NCI-H1436 treated with DMSO at 0.1 percent for 48 hours (cell line): ENCODE results near the gene TNNT3.
"Not testable (repeated sequence)": the region's sequence is repeated elsewhere in the genome, so short reads cannot be mapped to it uniquely, and the experiment has no call there.

ENCODE experiments used
- DNase-seq: peaks from one replicate; lab custom pipeline; 2025; lab: John Stamatoyannopoulos, UW

Gene TNNT3

GRCh38 chr11:1919391-1920127 lies at the start of gene TNNT3:
Gene TNNT3 (plus strand): TSS chr11:1919703. CDS start chr11:1922875, 3,172 bp downstream.
- DNase-seq, result no peak

GRCh38 chr11:1870326-1870696 lies 49.2 kb upstream of the TNNT3 start:
- no peak for DNase-seq

- DNase-seq, result no peak
Measured at GRCh38 chr11:1870721-1871466, 48.6 kb upstream of the TNNT3 start.

DNA sequence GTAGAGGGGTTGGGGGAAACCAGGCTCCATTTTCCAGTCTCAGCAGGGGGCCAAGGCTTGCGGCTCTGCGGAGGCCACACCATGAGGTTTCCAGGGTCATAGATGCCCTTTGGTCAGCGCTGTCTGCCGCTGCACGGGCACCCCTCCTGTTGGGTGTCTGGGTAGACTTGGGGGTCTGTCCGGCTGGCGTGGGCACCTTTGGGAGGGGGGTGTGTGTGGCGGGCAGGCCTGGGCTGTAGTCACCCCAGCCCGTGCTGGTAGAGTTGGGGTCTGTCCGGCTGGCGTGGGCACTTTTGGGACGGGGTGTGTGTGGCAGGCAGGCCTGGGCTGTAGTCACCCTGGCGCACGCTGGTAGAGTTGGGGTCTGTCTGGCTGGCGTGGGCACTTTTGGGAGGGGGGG lies 48.0 kb upstream of the TNNT3 start:
- DNase-seq, result no peak

GRCh38 chr11:1872267-1872985 lies 47.1 kb upstream of the TNNT3 start:
- DNase-seq, result no peak

- no peak for DNase-seq
Measured at GRCh38 chr11:1873048-1873812, 46.3 kb upstream of the TNNT3 start.

- not testable (repeated sequence) for DNase-seq
Measured at GRCh38 chr11:1873813-1874150, 45.7 kb upstream of the TNNT3 start.

DNA sequence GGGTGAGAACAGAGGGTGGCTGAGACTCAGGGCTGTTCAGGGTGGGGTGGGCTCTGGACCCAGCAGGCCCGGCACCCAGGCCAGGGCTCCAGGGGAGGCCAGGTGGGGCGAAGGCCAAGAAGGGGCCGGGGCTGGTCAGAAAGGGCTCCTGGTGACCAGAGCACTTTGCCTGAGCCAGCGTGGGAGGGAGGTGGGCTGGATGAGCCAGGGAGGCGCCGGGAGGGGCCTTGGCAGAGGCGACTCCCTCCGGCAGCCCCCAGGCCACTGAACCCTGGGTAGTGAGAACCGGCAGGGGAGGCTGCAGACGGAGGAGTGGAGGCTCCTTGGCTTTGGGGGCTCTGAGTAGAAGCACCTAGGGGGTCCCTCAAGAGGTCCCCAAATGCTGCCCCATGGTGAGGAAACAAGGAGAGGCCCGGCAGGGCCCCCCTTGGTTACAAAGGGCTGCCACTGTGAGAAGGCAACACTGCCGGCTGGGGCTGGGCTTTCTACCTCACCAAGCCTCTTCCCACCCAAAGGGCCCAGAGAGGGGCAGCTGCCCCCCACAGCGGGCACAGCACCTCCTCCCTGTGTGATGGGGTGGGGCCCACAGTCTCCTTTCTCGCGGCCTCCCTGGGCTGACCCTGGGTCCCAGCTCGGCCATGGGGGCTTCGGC lies 44.9 kb upstream of the TNNT3 start:
- not testable (repeated sequence) for DNase-seq

GRCh38 chr11:1875093-1875850 lies 44.2 kb upstream of the TNNT3 start:
- DNase-seq, result no peak

- DNase-seq, result not testable (repeated sequence)
Measured at GRCh38 chr11:1875851-1876301, 43.6 kb upstream of the TNNT3 start.

DNA sequence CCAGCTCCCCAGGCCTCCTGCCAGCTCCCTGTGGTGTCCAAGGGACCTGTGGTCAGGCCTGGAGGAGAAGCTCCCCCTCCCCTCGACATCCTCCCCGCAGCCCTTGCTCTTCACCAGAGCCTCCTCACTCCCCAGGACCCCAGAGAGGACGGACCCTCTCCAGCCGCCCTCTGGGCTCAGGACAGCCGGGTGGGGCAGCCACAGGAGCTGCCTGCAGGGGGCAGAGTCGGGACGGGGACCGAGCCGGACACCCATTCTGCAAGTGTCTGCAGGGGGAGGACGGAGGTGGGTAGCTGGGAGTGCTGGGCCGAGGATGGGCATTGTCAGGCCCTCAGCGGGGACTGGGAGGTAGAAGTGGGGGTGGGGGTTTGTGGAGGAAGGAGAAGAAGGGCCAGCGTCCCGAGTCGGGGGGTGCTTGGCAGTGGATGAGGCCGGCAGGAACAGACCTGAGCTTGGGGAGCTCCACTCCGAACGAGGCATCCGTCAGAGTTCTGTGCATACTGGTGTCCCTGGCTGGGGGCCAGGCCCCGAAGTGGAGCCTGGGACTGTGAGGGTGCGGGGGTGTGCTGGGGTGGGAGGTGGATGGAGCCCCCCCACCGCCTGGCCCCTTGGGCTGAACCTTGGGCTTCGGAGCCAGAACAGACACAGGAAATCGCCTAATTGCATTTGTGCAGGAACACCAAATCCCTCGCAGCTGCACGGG lies 43.0 kb upstream of the TNNT3 start:
- no peak for DNase-seq

- DNase-seq, result no peak
Measured at GRCh38 chr11:1877211-1878136, 42.0 kb upstream of the TNNT3 start.

DNA sequence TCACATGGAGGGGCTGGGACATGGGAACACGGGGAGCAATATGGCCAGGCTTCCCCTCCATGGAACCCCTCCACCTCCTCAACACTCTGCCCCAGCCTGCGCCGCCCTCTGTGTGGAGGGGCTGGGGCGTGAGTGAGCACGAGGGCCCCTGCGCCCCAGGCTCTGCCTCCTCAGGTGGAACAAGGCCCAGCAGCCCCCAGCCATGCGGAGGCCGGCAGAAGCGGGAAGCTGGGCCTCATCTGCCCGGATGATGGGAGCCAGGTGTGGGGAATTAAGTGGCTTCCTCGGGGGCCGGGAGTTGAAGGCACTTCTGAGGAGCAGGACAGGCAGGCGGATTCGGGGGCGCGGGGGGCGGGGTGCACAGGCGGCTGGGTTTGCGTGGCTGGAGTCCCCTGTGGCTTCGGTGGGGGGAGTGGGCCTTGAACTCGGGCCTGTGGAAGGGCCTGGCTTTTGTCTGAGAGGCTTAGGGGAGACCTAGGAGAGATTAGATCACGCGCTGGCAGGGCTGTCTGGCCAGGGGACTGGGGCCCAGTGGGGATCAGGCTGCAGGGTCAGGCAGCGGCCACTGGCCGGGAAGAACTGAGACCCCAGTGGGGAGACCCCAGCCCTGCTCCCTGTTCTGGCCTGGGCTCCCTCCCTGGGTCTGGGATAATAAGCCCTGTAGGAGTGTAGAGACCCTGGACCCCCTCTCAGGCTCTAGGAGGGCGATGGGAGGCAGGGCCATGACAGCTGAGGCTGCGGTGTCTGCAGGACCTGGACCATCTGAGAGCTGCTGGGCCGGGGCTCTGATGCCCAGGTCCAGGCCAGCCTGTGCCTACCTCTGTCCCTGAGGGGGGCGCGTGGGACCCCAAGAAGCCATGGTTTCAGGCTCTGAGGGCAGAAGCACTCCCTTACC lies 41.1 kb upstream of the TNNT3 start:
- no peak for DNase-seq

GRCh38 chr11:1879342-1879940 lies 40.1 kb upstream of the TNNT3 start:
- DNase-seq, result no peak

DNA sequence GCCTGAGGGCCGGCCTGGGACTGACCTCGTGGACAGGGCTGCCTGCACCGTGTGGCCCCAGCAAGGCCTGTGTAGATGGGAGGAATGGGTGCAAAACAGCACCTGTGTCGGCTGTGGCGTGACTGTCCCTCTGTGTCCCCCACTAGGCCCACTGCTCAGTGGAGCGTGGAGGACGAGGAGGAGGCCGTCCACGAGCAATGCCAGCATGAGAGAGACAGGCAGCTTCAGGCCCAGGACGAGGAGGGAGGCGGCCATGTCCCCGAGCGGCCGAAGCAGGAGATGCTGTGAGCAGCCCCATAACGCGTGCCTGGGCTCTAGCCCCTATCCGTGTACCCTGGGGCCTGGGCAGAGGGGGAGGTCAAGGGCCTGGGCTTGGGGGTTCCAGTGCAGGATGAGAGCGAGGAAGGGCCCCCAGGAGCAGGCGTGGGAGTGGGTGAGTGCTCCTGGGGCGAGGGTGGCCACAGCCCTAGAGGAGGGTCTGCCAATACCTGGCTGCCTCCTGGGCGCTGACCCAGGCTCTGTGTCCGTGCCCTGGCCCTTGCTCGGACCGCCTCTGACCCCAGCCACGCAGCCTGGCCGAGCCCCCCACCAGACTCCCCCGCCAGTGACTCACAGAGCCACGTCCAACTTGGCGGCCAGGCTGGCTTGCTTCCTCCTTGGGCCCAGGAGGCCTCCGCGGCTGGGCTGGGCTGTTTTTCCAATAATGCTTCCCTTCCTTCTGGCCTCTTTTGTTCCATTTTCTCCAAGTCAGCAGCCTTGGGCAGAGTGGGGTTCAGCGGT lies 39.4 kb upstream of the TNNT3 start:
- no peak for DNase-seq

DNA sequence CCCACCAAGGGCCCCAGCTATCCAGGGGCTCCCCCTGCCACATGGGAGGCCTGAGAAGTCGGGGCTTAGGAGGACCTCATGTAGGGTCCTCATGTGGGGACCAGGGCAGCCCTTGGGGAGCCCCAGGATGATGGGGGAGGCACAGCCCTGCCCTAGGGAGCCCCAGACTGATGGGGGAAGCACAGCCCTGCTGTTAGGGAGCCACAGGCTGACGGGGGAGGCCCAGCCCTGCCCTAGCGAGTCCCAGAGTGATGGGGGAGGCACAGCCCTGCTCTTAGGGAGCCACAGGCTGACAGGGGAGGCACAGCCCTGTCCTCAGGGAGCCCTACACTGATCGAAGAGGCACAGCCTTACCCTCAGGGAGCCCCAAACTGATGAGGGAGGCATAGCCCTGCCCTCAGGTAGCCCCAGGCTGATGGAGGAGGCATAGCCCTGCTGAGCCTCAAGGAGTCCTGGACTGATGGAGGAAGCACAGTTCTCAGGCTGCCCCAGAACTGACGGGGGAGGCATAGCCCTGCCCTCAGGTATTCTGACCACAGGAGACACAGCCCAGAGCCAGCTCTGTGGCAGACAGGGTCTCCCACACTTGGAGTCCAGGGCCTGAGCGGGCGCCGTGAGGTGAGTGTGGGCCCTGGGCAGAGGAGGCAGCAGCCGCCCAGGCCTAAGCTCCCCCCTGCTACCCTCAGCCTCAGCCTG lies 38.6 kb upstream of the TNNT3 start:
- no peak for DNase-seq
